H1 (cell line): ENCODE data around the gene RAB3IL1. TPM values are rescaled to one million over a fixed set of nuclear protein-coding genes. Genes with fewer than 3 reads are reported as not detected.

Source experiments
- ATF2 ChIP-seq: IDR thresholded peaks from 2 replicates; pipeline ENCODE4 v1.6.1; 2012; ENCODE audit warnings: low read length, inconsistent platforms
- NRF1 ChIP-seq: IDR thresholded peaks from 2 replicates; pipeline ENCODE4 v1.6.1; 2011; ENCODE audit warnings: mild to moderate bottlenecking, low read depth, low read length, improper control_type of control experiment
- SP1 ChIP-seq: IDR thresholded peaks from 2 replicates; pipeline ENCODE4 v1.6.1; 2011; ENCODE audit warnings: low read depth, low read length
- polyA plus RNA-seq, 7 experiments: library from polyadenylated mRNA; depleted of rRNA in 3 of 7; stranded (reverse) in 5 of 7; unstranded in 2 of 7; fragments of >200 nt in 5 of 7; fragments of 200-250 nt in 2 of 7; gene quantifications; 1 replicate in 5 of 7; 2 replicates in 1 of 7; 4 replicates in 1 of 7; pipeline versions ENCODE4 v1.2.1 to v1.2.3, GENCODE V29; 2011 to 2013; ENCODE audit warnings: missing spikeins in 2 of 7, mixed read lengths in 2 of 7
- total RNA-seq: library from RNA; stranded (reverse); fragmentation: NEBNext Ultra II Directional; extraction: Animal tissue kit (Norgen Biotek cat#: 25700); gene quantifications from 2 replicates; pipeline ENCODE4 v1.2.1, GENCODE V29; 2021
- TF ChIP-seq, protein P1 (sequence below): fragments of 300-600 bp; sonication (generic); IDR thresholded peaks from 2 replicates; pipeline ENCODE4 v1.7.1; 2012; ENCODE audit warnings: low read length, moderate library complexity, mild to moderate bottlenecking, inconsistent platforms; ENCODE audit not compliant: insufficient replicate concordance
- TF ChIP-seq, protein P2 (sequence below): IDR thresholded peaks from 2 replicates; pipeline ENCODE4 v1.6.1; 2011; ENCODE audit warnings: low read depth, mild to moderate bottlenecking, low read length; ENCODE audit not compliant: insufficient read depth

Gene RAB3IL1
- total and polyA plus RNA-seq, 2 of the 8 experiments (the other 6 are each of a cell fraction or from before 2014, with no cell fraction given): 6.8 to 7.9 TPM

GRCh38 chr11:61912991-61913698, 4.2 kb downstream of the RAB3IL1 start (continued):
- TF ChIP-seq, protein P1, sequence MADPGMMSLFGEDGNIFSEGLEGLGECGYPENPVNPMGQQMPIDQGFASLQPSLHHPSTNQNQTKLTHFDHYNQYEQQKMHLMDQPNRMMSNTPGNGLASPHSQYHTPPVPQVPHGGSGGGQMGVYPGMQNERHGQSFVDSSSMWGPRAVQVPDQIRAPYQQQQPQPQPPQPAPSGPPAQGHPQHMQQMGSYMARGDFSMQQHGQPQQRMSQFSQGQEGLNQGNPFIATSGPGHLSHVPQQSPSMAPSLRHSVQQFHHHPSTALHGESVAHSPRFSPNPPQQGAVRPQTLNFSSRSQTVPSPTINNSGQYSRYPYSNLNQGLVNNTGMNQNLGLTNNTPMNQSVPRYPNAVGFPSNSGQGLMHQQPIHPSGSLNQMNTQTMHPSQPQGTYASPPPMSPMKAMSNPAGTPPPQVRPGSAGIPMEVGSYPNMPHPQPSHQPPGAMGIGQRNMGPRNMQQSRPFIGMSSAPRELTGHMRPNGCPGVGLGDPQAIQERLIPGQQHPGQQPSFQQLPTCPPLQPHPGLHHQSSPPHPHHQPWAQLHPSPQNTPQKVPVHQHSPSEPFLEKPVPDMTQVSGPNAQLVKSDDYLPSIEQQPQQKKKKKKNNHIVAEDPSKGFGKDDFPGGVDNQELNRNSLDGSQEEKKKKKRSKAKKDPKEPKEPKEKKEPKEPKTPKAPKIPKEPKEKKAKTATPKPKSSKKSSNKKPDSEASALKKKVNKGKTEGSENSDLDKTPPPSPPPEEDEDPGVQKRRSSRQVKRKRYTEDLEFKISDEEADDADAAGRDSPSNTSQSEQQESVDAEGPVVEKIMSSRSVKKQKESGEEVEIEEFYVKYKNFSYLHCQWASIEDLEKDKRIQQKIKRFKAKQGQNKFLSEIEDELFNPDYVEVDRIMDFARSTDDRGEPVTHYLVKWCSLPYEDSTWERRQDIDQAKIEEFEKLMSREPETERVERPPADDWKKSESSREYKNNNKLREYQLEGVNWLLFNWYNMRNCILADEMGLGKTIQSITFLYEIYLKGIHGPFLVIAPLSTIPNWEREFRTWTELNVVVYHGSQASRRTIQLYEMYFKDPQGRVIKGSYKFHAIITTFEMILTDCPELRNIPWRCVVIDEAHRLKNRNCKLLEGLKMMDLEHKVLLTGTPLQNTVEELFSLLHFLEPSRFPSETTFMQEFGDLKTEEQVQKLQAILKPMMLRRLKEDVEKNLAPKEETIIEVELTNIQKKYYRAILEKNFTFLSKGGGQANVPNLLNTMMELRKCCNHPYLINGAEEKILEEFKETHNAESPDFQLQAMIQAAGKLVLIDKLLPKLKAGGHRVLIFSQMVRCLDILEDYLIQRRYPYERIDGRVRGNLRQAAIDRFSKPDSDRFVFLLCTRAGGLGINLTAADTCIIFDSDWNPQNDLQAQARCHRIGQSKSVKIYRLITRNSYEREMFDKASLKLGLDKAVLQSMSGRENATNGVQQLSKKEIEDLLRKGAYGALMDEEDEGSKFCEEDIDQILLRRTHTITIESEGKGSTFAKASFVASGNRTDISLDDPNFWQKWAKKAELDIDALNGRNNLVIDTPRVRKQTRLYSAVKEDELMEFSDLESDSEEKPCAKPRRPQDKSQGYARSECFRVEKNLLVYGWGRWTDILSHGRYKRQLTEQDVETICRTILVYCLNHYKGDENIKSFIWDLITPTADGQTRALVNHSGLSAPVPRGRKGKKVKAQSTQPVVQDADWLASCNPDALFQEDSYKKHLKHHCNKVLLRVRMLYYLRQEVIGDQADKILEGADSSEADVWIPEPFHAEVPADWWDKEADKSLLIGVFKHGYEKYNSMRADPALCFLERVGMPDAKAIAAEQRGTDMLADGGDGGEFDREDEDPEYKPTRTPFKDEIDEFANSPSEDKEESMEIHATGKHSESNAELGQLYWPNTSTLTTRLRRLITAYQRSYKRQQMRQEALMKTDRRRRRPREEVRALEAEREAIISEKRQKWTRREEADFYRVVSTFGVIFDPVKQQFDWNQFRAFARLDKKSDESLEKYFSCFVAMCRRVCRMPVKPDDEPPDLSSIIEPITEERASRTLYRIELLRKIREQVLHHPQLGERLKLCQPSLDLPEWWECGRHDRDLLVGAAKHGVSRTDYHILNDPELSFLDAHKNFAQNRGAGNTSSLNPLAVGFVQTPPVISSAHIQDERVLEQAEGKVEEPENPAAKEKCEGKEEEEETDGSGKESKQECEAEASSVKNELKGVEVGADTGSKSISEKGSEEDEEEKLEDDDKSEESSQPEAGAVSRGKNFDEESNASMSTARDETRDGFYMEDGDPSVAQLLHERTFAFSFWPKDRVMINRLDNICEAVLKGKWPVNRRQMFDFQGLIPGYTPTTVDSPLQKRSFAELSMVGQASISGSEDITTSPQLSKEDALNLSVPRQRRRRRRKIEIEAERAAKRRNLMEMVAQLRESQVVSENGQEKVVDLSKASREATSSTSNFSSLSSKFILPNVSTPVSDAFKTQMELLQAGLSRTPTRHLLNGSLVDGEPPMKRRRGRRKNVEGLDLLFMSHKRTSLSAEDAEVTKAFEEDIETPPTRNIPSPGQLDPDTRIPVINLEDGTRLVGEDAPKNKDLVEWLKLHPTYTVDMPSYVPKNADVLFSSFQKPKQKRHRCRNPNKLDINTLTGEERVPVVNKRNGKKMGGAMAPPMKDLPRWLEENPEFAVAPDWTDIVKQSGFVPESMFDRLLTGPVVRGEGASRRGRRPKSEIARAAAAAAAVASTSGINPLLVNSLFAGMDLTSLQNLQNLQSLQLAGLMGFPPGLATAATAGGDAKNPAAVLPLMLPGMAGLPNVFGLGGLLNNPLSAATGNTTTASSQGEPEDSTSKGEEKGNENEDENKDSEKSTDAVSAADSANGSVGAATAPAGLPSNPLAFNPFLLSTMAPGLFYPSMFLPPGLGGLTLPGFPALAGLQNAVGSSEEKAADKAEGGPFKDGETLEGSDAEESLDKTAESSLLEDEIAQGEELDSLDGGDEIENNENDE: no peak
- TF ChIP-seq ATF2: no peak
- no peak for TF ChIP-seq SP1
- TF ChIP-seq NRF1: no peak
- TF ChIP-seq, protein P2, sequence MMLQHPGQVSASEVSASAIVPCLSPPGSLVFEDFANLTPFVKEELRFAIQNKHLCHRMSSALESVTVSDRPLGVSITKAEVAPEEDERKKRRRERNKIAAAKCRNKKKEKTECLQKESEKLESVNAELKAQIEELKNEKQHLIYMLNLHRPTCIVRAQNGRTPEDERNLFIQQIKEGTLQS: no peak
